ENCODE data around the gene PLPPR1.

DNA sequence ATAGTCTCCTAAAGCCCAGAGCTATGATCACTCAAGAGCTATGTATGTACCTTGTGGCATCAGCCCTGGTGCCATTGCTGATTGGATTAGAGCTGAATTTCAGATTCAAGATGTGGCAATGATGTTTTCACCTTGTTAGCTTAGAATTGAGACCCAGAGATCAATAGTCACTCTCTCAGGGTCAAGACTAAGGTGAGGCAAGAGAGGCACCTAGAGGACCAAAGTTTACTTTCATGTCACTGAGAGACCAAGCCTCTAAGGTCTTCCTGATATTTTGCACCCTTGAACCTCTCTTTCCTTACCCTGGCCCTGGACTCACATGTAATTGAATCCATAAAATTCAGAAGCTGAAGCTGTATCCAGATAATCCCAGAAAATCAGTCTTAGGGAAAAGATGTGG lies 313.4 kb downstream of the PLPPR1 start:
- TF ChIP-seq, protein P1, sequence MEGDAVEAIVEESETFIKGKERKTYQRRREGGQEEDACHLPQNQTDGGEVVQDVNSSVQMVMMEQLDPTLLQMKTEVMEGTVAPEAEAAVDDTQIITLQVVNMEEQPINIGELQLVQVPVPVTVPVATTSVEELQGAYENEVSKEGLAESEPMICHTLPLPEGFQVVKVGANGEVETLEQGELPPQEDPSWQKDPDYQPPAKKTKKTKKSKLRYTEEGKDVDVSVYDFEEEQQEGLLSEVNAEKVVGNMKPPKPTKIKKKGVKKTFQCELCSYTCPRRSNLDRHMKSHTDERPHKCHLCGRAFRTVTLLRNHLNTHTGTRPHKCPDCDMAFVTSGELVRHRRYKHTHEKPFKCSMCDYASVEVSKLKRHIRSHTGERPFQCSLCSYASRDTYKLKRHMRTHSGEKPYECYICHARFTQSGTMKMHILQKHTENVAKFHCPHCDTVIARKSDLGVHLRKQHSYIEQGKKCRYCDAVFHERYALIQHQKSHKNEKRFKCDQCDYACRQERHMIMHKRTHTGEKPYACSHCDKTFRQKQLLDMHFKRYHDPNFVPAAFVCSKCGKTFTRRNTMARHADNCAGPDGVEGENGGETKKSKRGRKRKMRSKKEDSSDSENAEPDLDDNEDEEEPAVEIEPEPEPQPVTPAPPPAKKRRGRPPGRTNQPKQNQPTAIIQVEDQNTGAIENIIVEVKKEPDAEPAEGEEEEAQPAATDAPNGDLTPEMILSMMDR (IDR thresholded peaks at IDR 0.05): no peak
- TF ChIP-seq GABPA (IDR thresholded peaks at IDR 0.05; ENCODE audit: low read depth): no peak
- no peak for TF ChIP-seq TAF1 (IDR thresholded peaks at IDR 0.05; ENCODE audit: borderline replicate concordance, low read depth, low read length)
- TF ChIP-seq ZBTB33 (IDR thresholded peaks at IDR 0.05; ENCODE audit: borderline replicate concordance, low read depth): no peak
